GM12873 (cell line): Measurements from ENCODE around the gene SIVA1.

Experiments
- TF ChIP-seq, protein P1 (sequence below): IDR thresholded peaks from 2 replicates; pipeline ENCODE4 v1.5.1; 2012; ENCODE audit warnings: low read depth, mild to moderate bottlenecking, moderate library complexity, low read length, control low read depth; ENCODE audit not compliant: insufficient read depth; ENCODE audit errors: missing control alignments

Gene SIVA1

DNA sequence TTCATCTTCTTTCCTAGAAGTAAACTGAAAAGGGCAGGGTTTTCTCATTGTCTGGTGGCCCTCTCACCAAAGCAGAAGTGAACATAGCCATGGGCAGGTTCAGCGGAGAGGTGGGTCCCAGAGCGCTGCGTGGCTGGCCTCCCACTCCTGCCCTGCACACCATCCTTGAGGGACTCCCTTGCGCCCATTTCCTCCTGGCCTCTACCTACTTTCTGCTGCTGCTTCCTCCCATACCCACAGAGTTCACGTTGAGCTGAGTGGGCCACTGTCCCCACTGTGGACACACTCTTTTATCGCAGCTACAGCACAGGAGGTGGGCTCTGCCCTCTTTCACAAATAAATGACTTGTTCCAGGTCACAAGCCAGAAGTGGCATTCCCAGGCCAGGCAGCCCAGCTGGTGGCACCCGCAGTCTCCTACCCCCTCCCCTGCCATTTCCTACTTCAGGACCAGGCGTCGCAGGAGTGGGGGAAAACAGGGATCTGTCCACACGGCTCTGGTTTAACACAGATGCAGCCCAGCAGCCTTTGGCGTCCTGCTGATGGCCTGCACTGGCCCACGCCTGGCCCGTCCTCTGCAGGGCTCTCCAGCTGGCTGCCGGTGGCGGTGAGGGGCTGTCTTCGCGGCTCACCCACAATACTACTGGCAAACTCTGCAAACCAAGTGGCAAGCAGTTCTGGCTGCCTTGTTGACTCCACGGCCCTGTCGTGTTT is 4.9 kb downstream of the SIVA1 start:
- TF ChIP-seq, protein P1, sequence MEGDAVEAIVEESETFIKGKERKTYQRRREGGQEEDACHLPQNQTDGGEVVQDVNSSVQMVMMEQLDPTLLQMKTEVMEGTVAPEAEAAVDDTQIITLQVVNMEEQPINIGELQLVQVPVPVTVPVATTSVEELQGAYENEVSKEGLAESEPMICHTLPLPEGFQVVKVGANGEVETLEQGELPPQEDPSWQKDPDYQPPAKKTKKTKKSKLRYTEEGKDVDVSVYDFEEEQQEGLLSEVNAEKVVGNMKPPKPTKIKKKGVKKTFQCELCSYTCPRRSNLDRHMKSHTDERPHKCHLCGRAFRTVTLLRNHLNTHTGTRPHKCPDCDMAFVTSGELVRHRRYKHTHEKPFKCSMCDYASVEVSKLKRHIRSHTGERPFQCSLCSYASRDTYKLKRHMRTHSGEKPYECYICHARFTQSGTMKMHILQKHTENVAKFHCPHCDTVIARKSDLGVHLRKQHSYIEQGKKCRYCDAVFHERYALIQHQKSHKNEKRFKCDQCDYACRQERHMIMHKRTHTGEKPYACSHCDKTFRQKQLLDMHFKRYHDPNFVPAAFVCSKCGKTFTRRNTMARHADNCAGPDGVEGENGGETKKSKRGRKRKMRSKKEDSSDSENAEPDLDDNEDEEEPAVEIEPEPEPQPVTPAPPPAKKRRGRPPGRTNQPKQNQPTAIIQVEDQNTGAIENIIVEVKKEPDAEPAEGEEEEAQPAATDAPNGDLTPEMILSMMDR, result no peak

DNA sequence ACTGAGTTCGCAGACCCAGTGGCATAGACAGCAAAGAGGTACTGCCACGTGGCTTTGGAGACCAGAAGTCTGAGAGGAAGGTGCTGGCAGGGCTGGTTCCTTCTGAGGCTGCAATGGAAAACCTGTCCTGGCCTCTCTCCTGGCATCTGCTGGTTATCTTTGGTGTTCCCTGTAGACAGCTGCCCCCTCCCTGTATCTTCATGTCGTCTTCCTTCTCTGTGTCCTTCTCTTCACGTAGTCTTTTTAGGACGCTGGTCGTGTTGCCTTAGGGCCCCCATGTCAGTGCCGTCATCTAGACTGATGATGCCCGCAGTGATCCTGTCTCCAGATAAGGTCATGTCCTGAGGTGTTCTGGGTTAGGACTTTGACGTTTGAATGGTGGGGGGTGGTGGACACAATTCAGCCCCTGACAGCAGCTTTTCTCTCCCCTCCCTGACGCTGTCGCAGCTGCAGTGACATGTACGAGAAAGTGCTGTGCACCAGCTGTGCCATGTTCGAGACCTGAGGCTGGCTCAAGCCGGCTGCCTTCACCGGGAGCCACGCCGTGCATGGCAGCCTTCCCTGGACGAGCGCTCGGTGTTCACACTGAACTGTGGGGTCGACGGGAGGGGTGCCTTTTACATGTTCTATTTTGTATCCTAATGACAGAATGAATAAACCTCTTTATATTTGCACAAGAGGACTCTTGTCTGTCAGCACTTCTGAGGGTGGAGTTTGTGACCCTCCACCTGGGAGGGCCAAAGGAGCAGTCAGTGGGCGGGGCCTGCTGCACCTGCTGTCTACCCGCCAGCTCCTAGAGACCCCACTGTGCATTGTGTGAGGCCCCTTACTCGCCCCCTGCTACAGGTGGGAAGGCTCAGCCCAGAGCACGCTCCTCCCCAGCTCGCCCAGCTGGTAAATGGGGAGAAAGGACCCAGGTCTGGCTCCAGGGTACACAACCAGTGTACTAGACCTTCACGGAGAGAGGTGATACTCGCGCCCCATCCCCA is 6.3 kb downstream of the SIVA1 start:
- TF ChIP-seq, protein P1, result no peak

DNA sequence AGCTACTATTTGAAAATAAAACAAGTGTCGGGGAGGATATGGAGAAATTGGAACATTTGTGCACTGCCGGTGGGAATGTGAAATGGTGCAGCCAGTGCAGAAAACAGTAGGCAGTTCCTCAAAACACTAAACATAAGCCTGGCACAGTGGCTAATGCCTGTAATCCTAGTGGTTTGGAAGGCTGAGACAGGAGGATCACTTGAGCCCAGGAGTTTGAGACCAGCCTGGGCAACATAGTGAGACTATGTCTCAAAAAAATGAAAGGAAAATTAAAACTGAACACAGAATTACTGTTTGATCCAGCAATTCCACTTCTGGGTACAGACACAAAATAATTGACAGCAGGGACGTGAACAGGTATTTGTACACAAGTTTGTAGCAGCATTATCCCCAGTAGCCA is 12.6 kb downstream of the SIVA1 start:
- TF ChIP-seq, protein P1, result no peak

DNA sequence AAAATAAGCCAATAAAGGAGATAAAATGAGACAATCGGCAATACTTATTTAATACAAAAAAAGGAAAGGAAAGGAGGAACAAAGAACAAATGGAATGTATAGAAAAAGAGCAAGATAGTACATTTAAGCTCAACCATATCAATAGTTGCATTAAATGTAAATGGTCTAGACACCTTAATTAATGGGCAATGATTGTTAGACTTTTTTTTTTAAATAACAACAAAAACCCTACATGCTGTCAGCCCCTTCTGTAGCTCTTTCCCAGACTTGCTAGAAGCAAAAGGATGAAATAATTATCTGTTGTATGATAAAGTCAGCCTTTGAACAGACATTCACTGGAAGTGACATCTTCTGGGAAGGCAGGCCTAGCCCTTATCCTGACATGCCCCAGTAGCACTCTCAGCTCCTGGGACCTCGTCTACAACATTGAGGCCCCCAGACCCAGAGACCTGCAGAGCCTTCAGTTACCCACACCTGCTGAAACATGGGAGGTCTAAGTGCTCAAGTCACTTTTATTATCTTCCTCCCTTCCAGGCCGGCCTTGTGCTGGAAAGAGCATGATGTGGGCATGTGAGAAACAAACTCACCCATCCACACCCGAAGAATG is 13.4 kb downstream of the SIVA1 start:
- TF ChIP-seq, protein P1, result no peak

DNA sequence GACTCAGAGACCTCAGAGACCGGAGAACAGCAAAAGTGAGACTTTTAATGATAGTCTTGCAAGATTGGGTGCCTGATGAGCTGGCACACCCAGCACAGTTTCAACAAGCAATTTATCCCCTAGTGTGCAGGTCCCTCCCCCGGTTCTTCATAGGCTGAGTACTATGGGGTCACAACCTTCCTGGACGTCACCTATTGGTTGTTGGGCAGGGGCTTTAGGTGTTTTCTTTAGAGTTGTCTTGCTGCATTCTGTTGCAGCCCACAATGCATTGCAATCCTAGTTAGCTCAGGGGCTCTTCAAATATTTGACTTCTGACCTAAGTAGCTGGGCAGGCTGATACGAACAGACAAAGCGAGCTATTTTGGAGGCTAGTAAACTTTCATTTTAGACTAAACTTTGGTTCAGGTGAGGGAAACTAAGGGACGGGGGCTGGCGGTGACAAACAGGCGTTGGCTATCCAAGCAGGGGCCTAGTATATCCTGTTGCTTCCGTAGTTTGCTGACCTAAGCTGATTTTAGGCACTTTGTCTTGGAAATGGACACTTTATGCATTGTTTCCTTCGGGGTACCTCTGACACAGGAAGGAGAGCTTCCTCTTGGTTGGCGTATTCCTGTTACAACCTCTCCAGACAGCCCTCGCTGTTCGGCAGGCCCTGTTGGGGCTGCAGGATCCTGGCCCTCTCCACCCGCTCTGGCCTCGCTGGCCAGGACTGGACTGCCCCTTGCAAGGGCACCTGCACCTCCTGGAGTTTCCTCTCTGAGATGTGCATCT is 14.1 kb downstream of the SIVA1 start:
- TF ChIP-seq, protein P1, result no peak

DNA sequence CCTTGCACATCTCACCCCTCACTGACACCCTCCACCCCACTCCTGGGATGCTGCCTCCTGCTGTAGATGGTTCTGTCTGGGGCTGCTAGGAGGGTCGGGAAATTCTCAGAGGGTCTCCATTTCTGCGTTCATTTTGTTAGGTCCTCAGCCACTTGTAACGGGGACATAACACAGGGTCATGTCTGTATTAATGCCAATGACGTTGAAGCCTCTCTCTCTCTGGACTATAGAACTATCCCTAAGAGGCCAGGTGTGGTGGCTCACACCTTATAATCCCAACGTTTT is 14.6 kb downstream of the SIVA1 start:
- TF ChIP-seq, protein P1, result no peak
